GM19438 (cell line): ENCODE results near the gene KLHDC2.
"Not testable (repeated sequence)": the region's sequence is repeated elsewhere in the genome, so short reads cannot be mapped to it uniquely, and the experiment has no call there.

ENCODE experiments used
- ATAC-seq: cut with Tn5 transposase; IDR thresholded peaks from one replicate; pipeline ENCODE4 v1.9.1; 2021; ENCODE audit warnings: low read depth; ENCODE audit not compliant: unreplicated experiment

KLHDC2 gene

GRCh38 chr14:49774106-49774505 lies 6.2 kb downstream of the KLHDC2 start:
- ATAC-seq = no peak

GRCh38 chr14:49778421-49778820 lies 10.5 kb downstream of the KLHDC2 start:
- no peak for ATAC-seq

GRCh38 chr14:49781040-49781439 lies 13.1 kb downstream of the KLHDC2 start:
- ATAC-seq = not testable (repeated sequence)

GRCh38 chr14:49783394-49784014 lies 15.6 kb downstream of the KLHDC2 start:
- no peak for ATAC-seq

- no peak for ATAC-seq
These were observed 18.4 kb downstream of the KLHDC2 start for GRCh38 chr14:49786315-49786714.

GRCh38 chr14:49792618-49793017 lies 24.7 kb downstream of the KLHDC2 start:
- no peak for ATAC-seq

GRCh38 chr14:49796025-49796424 lies 28.1 kb downstream of the KLHDC2 start:
- ATAC-seq = no peak

GRCh38 chr14:49808780-49809179 lies 40.8 kb downstream of the KLHDC2 start:
- no peak for ATAC-seq

- not testable (repeated sequence) for ATAC-seq
These were observed 48.2 kb downstream of the KLHDC2 start for GRCh38 chr14:49816118-49816517.

- ATAC-seq = no peak
These were observed 48.9 kb downstream of the KLHDC2 start for GRCh38 chr14:49816844-49817243.

- no peak for ATAC-seq
These were observed 52.2 kb downstream of the KLHDC2 start for GRCh38 chr14:49820176-49820575.

- ATAC-seq = no peak
These were observed 60.7 kb downstream of the KLHDC2 start for GRCh38 chr14:49828640-49829039.
